ENCODE results near the gene CD300LB. TPM values are rescaled to one million over a fixed set of nuclear protein-coding genes. Genes with fewer than 3 reads are reported as not detected.

CD300LB gene
- total RNA-seq, 1 donor from 2014 or later = not detected

DNA sequence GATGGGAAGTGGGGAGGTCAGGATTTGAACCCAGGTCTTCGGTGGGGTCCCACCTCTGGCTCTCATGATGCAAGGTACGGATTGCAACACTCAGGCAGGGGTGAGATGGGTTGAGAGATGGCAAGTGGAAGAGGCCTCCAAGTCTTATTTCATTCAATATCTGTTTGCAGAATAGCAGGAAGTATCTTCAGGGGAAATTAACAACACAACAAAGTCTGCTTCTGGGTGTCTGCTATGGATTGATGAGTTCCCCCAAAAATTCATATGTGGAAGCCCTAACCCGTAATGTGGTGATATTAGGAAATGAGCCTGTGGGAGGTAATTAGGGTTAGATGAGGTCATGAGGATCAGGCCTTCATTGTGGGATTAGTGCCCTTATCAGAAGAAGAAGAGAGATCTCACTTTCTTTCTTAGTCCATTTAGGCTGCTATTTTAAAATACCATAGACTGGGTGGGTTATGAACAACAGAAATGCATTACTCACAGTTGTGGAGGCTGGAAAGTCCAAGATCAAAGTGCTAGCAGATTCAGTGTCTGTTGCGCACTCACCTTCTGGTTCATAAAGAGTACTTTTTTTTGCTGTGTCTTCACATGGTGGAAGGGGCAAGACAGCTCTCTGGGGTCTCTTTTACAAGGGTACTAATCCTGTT is 40.5 kb upstream of the CD300LB start:
- H3K27ac Mint-ChIP-seq (ENCODE audit: unreplicated experiment) = no peak overlapping the region
- TF ChIP-seq, protein P1, sequence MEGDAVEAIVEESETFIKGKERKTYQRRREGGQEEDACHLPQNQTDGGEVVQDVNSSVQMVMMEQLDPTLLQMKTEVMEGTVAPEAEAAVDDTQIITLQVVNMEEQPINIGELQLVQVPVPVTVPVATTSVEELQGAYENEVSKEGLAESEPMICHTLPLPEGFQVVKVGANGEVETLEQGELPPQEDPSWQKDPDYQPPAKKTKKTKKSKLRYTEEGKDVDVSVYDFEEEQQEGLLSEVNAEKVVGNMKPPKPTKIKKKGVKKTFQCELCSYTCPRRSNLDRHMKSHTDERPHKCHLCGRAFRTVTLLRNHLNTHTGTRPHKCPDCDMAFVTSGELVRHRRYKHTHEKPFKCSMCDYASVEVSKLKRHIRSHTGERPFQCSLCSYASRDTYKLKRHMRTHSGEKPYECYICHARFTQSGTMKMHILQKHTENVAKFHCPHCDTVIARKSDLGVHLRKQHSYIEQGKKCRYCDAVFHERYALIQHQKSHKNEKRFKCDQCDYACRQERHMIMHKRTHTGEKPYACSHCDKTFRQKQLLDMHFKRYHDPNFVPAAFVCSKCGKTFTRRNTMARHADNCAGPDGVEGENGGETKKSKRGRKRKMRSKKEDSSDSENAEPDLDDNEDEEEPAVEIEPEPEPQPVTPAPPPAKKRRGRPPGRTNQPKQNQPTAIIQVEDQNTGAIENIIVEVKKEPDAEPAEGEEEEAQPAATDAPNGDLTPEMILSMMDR (IDR thresholded peaks at IDR 0.05) = no peak
- no peak for DNase-seq (ENCODE audit: low spot score)
- no peaks in the 10 kb centered on the region for H3K36me3 Mint-ChIP-seq (ENCODE audit: low read depth)
- peaks cover 24% of the 10 kb centered on the region for H3K4me1 Mint-ChIP-seq (ENCODE audit: low read depth)
- H3K27me3 Mint-ChIP-seq (ENCODE audit: low read depth) = peaks cover 17% of the 10 kb centered on the region
- no peak overlapping the region for H3K4me3 Mint-ChIP-seq (ENCODE audit: unreplicated experiment)
- peaks cover 4% of the 10 kb centered on the region for H3K9me3 Mint-ChIP-seq (ENCODE audit: low read depth)

DNA sequence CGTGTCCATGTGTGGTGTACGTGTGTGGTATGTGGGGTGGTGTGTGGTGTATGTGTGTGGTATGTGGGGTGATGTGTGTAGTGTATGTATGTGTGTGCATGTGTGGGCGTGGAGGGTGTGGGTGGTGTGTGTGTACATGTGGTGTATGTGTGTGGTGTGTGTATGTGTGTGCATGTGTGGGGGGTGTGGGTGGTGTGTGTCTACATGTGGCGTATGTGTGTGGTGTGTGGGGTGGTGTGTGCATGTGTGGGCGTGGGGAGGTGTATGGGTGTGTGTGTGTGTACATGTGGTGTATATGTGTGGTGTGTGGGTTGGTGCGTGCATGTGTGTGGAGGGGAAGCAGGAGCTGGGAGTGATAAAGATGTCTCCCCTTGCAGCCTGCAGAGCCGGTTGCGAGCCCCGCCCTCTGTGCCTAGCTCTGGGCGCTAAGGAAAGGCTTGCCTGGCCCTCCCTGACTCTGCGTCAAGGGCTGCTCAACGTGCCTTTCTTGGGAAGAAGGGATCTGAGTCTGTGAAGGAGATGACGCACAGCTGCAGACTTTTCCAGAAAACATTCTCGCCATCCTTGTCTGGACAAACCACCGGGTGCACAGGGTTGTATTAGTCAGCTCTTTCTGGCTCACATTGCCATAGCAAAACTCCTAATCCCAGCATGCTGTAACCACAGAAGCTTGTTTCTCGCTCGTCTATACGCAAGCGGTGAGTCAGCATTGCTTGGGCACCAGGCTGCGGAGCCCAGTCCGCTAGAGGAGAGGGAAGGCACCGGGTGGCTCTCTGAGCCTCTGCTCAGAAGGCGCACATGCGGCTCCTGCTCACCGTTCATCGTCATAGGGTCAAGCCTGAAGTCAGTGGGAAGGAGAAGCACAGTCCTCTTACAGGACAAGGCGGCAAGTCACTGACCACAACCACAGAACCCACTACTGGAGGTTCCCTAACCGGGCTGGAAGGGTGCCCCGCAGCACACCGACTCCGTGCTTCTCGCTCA is 38.0 kb upstream of the CD300LB start:
- no peak for DNase-seq (ENCODE audit: low spot score)
- Mint-ChIP-seq H3K36me3 (ENCODE audit: low read depth) (no peaks in the 10 kb centered on the region), H3K27ac (ENCODE audit: unreplicated experiment) (peak overlapping the region; percentile 86), H3K4me1 (ENCODE audit: low read depth) (peaks cover 24% of the 10 kb centered on the region), H3K4me3 (ENCODE audit: unreplicated experiment) (peak overlapping the region; percentile 37), H3K9me3 (ENCODE audit: low read depth) (peaks cover 4% of the 10 kb centered on the region), H3K27me3 (ENCODE audit: low read depth) (peaks cover 12% of the 10 kb centered on the region)
- TF ChIP-seq, protein P1 (IDR thresholded peaks at IDR 0.05) = no peak

DNA sequence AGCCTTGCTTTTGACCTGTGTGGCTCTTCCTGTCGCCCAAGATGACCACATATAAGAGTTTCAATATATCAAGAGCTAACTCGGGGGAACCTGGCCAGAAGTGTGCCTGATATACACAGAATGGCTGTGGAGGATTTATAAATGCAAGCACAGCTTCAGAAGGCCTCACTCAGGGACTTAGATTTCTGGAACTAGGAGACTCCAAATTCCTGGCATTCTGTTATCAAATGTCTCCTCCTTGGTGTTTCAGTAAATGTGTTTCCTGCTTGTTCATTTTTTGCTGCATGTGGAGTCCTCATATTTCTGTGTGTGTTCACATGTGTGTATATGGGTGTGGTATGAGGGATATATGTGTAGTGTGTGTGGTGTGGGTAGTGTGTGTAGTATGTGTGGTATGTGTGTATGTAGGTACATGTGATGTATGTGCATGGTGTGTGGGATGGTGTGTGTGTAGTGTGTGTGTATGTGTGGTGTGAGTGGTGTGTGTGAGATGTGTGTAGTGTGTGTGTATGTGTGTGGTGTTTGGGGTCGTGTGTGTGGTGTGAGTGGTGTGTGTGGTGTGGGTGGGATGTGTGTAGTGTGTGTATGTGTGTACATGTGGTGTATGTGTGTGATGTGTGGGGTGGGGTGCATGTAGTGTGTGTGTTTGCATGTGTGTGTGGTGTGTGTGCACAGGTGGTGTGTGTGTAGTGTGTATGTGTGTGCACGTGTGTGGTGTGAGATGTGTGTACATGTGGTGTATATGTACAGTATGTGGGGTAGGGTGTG is 37.0 kb upstream of the CD300LB start:
- H3K4me1 Mint-ChIP-seq (ENCODE audit: low read depth) = peaks cover 24% of the 10 kb centered on the region
- TF ChIP-seq, protein P1 (IDR thresholded peaks at IDR 0.05) = no peak
- no peaks in the 10 kb centered on the region for H3K36me3 Mint-ChIP-seq (ENCODE audit: low read depth)
- peak overlapping the region; percentile 86 for H3K27ac Mint-ChIP-seq (ENCODE audit: unreplicated experiment)
- H3K9me3 Mint-ChIP-seq (ENCODE audit: low read depth) = peaks cover 4% of the 10 kb centered on the region
- H3K4me3 Mint-ChIP-seq (ENCODE audit: unreplicated experiment) = no peak overlapping the region
- peaks cover 15% of the 10 kb centered on the region for H3K27me3 Mint-ChIP-seq (ENCODE audit: low read depth)
- DNase-seq (ENCODE audit: low spot score) = no peak

DNA sequence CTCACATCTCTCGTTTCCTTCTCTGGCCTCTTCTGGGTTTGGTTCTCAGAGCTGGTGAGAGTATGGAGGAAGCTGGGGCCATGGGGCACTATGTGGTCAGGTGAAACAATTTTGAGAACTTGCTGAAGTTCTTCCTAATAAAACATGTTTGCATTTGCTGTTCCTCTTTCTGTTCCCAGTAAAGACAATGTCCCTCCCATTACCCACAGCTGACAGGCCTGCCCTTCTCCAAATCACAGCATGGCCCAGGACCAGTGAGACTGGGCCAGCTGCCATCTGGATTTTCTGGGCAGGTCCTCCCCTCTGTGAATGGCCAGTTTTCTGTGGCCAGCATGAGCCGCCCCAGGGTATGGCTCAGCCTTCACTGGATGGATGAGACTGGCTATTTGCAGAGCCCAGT is 36.1 kb upstream of the CD300LB start, which contains the start of gene CD300H:
CD300H (minus strand) TSS at position 113 of the 400 bp plus-strand sequence.
- no peaks in the 10 kb centered on the region for H3K36me3 Mint-ChIP-seq (ENCODE audit: low read depth)
- TF ChIP-seq, protein P1 (IDR thresholded peaks at IDR 0.05) = no peak
- H3K27me3 Mint-ChIP-seq (ENCODE audit: low read depth) = peaks cover 15% of the 10 kb centered on the region
- peaks cover 4% of the 10 kb centered on the region for H3K9me3 Mint-ChIP-seq (ENCODE audit: low read depth)
- H3K4me3 Mint-ChIP-seq (ENCODE audit: unreplicated experiment) = no peak within 1 kb of the TSS
- peak within 1 kb of the TSS; percentile 86 for H3K27ac Mint-ChIP-seq (ENCODE audit: unreplicated experiment)
- H3K4me1 Mint-ChIP-seq (ENCODE audit: low read depth) = peaks cover 24% of the 10 kb centered on the region
- no peak for DNase-seq (ENCODE audit: low spot score)
